GM12878 (cell line): ENCODE measurements around the gene LMNTD2.

Experiments
- ATF7 ChIP-seq: fragments of 450-650 bp; IDR thresholded peaks from 2 replicates; pipeline ENCODE4 v1.6.1; 2016; ENCODE audit warnings: low read depth, mild to moderate bottlenecking
- MTA3 ChIP-seq: IDR thresholded peaks from 2 replicates; pipeline ENCODE4 v1.6.1; 2012; ENCODE audit warnings: low read length, inconsistent platforms, borderline replicate concordance
- NFYB ChIP-seq: IDR thresholded peaks from 2 replicates; pipeline ENCODE4 v1.6.1; 2011; ENCODE audit warnings: low read depth, mild to moderate bottlenecking, low read length, improper control_type of control experiment, moderate library complexity; ENCODE audit not compliant: insufficient read depth
- NRF1 ChIP-seq: conservative IDR thresholded peaks from 2 replicates; pipeline ENCODE4 v1.6.1; 2011; ENCODE audit warnings: mild to moderate bottlenecking, low read depth, low read length, improper control_type of control experiment
- TF ChIP-seq, protein P1 (sequence below), 3 experiments: IDR thresholded peaks in 2 of 3; conservative IDR thresholded peaks in 1 of 3; 2 replicates each; pipeline ENCODE4 v1.5.1; 2011; ENCODE audit warnings: low read depth in 3 of 3, low read length in 3 of 3, mild to moderate bottlenecking in 3 of 3, control low read depth in 2 of 3, moderate library complexity in 2 of 3, inconsistent platforms in 1 of 3, mixed read lengths in 1 of 3; ENCODE audit not compliant: control insufficient read depth in 2 of 3, insufficient read depth in 1 of 3; ENCODE audit errors: extremely low read depth in 1 of 3
- TF ChIP-seq, protein P2 (sequence below): IDR thresholded peaks from 2 replicates; pipeline ENCODE4 v1.6.1; 2012; ENCODE audit warnings: low read length, inconsistent platforms
- TF ChIP-seq, protein P3 (sequence below): IDR thresholded peaks from 2 replicates; pipeline ENCODE4 v1.6.1; 2011; ENCODE audit warnings: borderline replicate concordance, low read depth, mild to moderate bottlenecking, moderate library complexity, mixed read lengths, low read length; ENCODE audit not compliant: insufficient read depth; ENCODE audit errors: extremely low read length

DNA sequence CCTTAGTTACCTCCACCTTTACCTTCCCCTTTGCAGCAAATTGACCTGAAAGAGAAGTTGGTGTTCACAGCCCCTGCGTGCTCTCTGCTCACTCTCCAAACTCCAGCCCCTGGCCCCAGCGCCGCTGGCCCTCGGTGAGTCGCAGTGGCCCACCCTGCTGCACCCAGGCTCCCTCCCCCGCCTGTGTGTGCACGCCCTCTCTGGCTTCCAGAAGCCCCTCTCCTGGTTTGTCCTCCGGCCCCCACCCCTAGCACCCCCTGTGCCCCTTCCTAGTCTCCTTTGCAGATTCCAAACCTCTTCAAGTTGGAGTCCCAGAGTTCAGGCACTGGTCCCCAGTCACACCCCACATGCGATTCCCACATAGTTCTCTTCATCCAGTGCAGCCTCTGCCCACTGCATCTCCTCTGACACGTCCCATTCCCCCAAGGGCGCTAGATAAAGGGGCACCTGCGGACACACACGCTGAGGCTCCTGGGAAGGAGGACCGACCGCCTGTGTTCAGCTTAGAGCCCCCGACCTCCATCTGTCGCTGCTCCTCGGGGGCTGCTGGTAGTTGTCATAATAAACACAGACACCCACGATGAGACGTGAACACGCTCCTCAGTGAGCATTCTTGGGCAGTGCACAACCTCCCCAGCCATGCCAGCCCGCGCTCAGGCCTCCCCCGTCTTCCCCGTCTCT, 14.2 kb upstream of the LMNTD2 start:
- TF ChIP-seq NRF1 (no peak), ATF7 (no peak), MTA3 (no peak), NFYB (no peak)
- TF ChIP-seq, protein P1, sequence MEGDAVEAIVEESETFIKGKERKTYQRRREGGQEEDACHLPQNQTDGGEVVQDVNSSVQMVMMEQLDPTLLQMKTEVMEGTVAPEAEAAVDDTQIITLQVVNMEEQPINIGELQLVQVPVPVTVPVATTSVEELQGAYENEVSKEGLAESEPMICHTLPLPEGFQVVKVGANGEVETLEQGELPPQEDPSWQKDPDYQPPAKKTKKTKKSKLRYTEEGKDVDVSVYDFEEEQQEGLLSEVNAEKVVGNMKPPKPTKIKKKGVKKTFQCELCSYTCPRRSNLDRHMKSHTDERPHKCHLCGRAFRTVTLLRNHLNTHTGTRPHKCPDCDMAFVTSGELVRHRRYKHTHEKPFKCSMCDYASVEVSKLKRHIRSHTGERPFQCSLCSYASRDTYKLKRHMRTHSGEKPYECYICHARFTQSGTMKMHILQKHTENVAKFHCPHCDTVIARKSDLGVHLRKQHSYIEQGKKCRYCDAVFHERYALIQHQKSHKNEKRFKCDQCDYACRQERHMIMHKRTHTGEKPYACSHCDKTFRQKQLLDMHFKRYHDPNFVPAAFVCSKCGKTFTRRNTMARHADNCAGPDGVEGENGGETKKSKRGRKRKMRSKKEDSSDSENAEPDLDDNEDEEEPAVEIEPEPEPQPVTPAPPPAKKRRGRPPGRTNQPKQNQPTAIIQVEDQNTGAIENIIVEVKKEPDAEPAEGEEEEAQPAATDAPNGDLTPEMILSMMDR (IDR thresholded peaks at IDR 0.05 in 2 of 3, conservative IDR thresholded peaks at IDR 0.05 in 1 of 3; ENCODE audit: control insufficient read depth in 2 of 3, extremely low read depth in 1 of 3, insufficient read depth in 1 of 3, low read depth in 3 of 3, low read length in 3 of 3), result no peak
- TF ChIP-seq, protein P2, sequence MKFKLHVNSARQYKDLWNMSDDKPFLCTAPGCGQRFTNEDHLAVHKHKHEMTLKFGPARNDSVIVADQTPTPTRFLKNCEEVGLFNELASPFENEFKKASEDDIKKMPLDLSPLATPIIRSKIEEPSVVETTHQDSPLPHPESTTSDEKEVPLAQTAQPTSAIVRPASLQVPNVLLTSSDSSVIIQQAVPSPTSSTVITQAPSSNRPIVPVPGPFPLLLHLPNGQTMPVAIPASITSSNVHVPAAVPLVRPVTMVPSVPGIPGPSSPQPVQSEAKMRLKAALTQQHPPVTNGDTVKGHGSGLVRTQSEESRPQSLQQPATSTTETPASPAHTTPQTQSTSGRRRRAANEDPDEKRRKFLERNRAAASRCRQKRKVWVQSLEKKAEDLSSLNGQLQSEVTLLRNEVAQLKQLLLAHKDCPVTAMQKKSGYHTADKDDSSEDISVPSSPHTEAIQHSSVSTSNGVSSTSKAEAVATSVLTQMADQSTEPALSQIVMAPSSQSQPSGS, result no peak
- TF ChIP-seq, protein P3, sequence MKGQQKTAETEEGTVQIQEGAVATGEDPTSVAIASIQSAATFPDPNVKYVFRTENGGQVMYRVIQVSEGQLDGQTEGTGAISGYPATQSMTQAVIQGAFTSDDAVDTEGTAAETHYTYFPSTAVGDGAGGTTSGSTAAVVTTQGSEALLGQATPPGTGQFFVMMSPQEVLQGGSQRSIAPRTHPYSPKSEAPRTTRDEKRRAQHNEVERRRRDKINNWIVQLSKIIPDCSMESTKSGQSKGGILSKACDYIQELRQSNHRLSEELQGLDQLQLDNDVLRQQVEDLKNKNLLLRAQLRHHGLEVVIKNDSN, result no peak
